ENCODE results near the gene RNF149. TPM values are rescaled to one million over a fixed set of nuclear protein-coding genes. Genes with fewer than 3 reads are reported as not detected.
A peak's percentile ranks its signal among the peaks of the same experiment; 100 is the strongest.

RNF149 gene
- total and polyA plus RNA-seq, 2 donors (not counting 3 experiments of a cell fraction or from before 2014, with no cell fraction given) = 31.3 to 66.6 TPM

GRCh38 chr2:101328474-101329007 is 20.0 kb upstream of the RNF149 start:
- no peak for TF ChIP-seq MYC (IDR thresholded peaks at IDR 0.05; ENCODE audit: low read depth, low read length)
- peak; percentile 85 for TF ChIP-seq JUN (IDR thresholded peaks at IDR 0.05; ENCODE audit: borderline replicate concordance, insufficient read depth, insufficient read length, low read depth)
- peak; percentile 79 for TF ChIP-seq POLR2AphosphoS5 (IDR thresholded peaks at IDR 0.05; ENCODE audit: insufficient read depth, low read depth, low read length)
- peak; percentile 90 for TF ChIP-seq FOS (IDR thresholded peaks at IDR 0.05; ENCODE audit: borderline replicate concordance, insufficient read depth, low read length)
- no peak for TF ChIP-seq EZH2 (IDR thresholded peaks at IDR 0.05; ENCODE audit: borderline replicate concordance, low read depth, low read length, severe bottlenecking)
- TF ChIP-seq GATA2 (IDR thresholded peaks at IDR 0.05; ENCODE audit: insufficient read depth, insufficient read length, low read depth, low read length) = peak; percentile 99
- peak; percentile 82 for TF ChIP-seq POLR2A (IDR thresholded peaks at IDR 0.05; ENCODE audit: low read depth, low read length)
- no peak for TF ChIP-seq MAX (IDR thresholded peaks at IDR 0.05; ENCODE audit: insufficient read depth, insufficient read length)
- no peak for TF ChIP-seq CTCF (IDR thresholded peaks at IDR 0.05; ENCODE audit: extremely low read depth in 1 of 2, insufficient read depth in 1 of 2, low read depth in 1 of 2, low read length in 2 of 2)

More at GRCh38 chr2:101328474-101329007, 20.0 kb upstream of the RNF149 start:
- Histone ChIP-seq H2AFZ (ENCODE audit: low read depth, low read length) (peak overlapping the region; percentile 11), H3K4me1 (ENCODE audit: control insufficient read depth, extremely low read depth, insufficient read depth, low read length) (peaks cover 37% of the 10 kb centered on the region), H3K9me1 (replicated peaks; ENCODE audit: control insufficient read depth, extremely low read depth, insufficient read depth, low read length) (no peaks in the 10 kb centered on the region), H3K27ac (ENCODE audit: insufficient read depth, low read depth, low read length) (peak overlapping the region; percentile 95), H3K27me3 (ENCODE audit: control insufficient read depth in 2 of 2, insufficient read depth in 2 of 2, low read length in 2 of 2) (no peaks in the 10 kb centered on the region), H3K4me2 (ENCODE audit: insufficient read depth, low read length) (peak overlapping the region; percentile 69), H3K36me3 (ENCODE audit: control insufficient read depth in 2 of 2, extremely low read depth in 1 of 2, insufficient read depth in 2 of 2, low read length in 2 of 2) (no peaks in the 10 kb centered on the region), H3K9me3 (replicated peaks; ENCODE audit: control insufficient read depth, insufficient read depth, low read length) (no peaks in the 10 kb centered on the region), H3K79me2 (ENCODE audit: control insufficient read depth, insufficient read depth, low read length) (no peaks in the 10 kb centered on the region), H3K9ac (replicated peaks; ENCODE audit: extremely low read depth, insufficient read depth, low read length) (peak overlapping the region; percentile 73), H4K20me1 (replicated peaks; ENCODE audit: control insufficient read depth, extremely low read depth, insufficient read depth, low read length) (no peaks in the 10 kb centered on the region), H3K4me3 (replicated peaks in 1 of 3; ENCODE audit: insufficient read depth in 1 of 3, low read depth in 1 of 3, low read length in 3 of 3) (peak overlapping the region in 1 of 3 experiments; percentile 1)
- FAIRE-seq (peak; percentile 98), DNase-seq (ENCODE audit: low read depth, low spot score) (peak; percentile 98)
- no TSS peak for BruUV-seq (replicated peaks)
- dilution Hi-C loops (cut with MboI; ENCODE audit: extremely low pct_ligation_motif_present, low sequenced_read_pairs) = no loop called here
- CTCF ChIA-PET = interaction anchor here (0.8 to 3.8 kb wide), 6 partner anchors 9 to 189 kb away, joined by 3 to 51 read pairs (median 5); partner anchors contain the start of gene RNF149
- POLR2A ChIA-PET = interaction anchor here (1.0 to 1.2 kb wide), 2 partner anchors 14 to 20 kb away, joined by 4 read pairs; partner anchors contain the start of gene RNF149
- intact Hi-C loops (cut with micrococcal nuclease) = loop anchor here (1.0 to 2.0 kb wide), 4 partner anchors 20 to 204 kb away; partner anchors contain the start of genes CNOT11 and RNF149

Data from endothelial cell of umbilical vein (primary cell).